CD4-positive, alpha-beta T cell treated with Interleukin-17A for 1 hour (primary cell): ENCODE data around the gene KRTCAP2.
A peak's percentile ranks its signal among the peaks of the same experiment; 100 is the strongest.

Experiments
- DNase-seq: peaks from one replicate; pipeline ENCODE4 v3.0.0-alpha.2; 2020

Gene KRTCAP2

DNA sequence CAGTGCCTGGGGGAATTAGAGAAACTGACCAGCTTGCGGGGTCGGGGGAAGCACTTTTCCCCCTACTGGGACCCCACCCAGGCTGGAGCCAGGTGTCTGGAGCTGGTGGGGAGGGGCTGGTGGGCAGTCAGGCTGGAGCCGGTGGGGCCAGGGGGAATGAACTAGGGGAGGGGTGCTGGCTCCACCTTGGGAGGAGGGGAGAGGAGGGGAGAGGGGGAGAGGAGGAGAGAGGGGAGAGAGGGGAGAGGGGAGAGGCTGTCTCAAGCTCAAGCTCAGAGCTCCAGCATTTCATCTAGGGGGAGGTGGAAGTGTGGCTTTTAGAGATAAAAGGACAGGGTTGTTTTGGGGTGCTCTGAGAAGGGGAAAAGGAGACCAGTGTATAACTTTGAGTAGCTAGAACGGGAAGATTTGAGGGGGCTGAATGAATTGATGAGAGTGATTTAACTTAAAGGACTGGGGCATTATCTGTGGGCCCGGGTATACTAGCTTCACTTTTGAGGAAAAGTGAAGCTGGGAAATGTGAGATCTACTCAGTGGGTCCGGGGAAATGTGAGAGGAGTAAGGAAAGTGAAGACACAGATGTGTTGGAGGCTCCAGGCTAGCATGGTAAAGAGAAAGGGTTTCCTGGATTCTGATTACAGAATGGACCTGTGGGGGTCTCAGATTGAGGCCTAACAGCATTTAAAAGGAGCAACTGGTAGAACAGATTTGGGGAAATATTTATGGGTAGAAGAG is 42.7 kb downstream of the KRTCAP2 start:
- no peak for DNase-seq

DNA sequence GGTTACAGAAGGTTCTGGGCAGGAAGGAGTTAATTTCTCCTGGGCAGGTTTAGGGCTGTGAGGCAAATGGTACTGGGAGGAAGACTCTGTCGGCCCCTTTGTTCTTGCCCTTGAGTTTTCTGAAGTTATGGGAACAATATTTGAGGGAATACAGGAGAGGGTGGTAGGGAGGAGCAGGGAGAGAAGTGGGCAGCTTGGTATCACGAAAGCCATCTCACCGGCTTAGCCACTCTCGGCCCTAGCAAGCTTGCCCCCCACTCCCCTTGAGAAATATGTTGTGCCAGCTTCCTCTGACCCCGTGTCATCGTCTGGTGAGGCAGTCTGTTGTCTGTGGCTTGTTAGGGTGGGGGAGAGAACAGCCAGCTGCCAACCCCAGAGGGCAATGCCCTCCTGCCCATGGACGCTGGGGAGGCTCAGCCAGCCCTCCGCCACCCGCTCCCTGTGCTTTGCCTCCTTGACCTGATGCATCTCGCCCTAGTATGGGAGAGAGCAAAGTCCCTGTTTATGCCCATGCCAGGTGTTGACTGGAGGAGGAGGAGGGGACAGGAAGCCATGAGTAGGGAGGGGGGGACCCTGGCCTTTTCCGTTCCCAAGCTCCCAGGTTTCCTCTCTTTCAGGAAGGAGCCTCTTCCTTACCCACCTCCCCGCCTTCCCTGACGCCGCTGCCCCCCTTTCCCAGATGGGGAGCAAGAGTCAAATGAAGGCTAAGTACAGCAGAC is 44.2 kb downstream of the KRTCAP2 start:
- peak; percentile 25 for DNase-seq

DNA sequence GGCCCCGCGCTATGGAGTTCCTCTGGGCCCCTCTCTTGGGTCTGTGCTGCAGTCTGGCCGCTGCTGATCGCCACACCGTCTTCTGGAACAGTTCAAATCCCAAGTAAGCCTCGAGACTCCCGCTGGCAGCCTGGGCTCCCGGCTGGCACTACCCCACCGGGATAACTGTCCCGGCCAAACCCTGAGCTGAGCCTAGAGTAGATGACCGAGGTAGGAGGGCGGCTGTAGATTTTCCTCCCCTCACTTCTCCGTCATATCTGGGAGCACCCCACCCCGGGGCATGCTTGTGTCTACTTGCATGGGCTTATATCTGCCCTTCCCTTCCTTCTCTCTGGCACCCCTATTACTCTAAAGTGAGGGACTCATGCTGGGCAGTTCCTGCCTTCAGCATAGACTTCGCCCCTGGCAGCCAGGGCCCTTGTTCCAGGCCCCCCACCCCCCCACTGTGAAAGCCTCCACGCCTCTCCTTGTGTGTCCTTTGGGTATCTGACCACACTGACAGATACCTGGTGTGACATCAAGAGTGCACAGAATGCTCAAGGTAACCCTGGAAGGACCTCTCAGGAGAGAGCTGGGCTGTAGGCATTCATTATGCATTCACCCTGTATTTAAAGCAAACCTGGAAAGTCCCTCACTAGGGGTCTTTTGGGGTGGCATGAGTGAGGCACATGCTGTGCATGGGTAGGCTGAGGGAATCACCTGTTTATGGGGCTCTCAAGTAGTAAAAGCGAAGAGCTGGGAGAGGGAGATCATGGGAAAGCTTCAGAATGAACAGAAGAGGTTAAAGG is 44.9 kb downstream of the KRTCAP2 start:
- no peak for DNase-seq

DNA sequence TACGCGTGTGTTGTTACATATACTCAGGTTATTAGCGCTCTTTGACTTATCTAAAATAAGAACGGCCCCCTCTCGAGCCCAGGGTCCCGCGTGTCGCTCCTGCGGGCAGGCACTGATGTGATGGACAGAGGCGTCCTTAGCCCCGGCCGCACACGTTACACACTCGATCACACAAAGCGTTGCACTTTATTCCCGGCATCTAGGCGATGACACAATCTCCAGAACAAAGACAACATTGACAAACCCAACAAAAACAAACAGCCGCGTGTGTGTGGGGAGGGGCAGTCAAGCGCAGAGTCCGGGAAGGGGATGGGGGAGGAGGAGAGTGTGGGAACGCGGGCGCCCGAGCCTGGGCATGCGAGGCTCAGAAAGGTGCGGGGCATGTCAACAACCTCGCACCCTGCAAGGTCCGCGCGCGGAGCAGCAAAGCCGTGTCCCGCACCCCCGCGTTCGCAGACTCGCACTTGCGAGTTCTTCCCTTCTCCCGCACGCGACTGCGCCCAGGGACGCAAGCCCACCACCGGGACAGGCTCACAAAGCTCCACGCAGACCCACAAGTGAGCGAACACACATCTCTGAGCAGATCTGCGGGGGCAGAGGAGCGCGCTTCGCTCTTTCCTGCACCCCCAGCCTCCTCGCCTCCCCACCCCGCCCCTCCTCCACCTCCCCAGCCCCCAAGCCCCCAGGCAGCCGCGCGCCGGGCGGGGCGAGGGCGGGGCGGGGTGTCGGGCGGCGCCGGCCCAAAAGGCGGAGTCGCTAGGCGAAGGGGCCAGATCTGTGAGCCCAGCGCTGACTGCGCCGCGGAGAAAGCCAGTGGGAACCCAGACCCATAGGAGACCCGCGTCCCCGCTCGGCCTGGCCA is 45.8 kb downstream of the KRTCAP2 start, which contains the start of gene EFNA1:
EFNA1 (plus strand) TSS at position 772 of the 862 bp plus-strand sequence. CDS start 102 bp downstream, outside the sequence.
- peak; percentile 47 for DNase-seq

DNA sequence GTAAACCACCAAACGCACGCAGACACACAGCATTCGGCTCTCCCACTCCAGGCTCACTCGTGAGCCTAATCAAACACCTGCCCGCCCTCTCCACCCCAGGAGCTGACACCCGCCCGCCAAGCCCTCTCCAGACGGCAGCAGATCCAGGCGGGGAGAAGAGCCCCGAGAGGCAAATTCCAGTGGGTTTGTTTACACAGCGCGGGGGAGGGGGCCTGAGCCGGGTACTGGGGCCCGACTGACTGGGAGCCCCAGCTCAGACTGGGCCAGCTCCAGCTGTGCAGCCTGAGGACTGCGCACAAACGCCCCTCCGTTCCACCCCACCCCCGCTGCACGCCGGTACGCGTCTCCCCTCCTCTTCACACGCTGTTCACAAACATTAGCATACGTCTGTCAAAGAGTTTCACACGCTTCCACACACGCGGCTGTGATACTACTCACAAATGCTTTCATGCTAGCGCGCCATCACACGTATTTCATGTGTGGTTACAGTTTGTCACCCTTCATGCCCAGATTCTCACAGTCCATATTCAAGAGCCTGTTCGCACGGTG is 46.5 kb downstream of the KRTCAP2 start:
- peak; percentile 45 for DNase-seq

DNA sequence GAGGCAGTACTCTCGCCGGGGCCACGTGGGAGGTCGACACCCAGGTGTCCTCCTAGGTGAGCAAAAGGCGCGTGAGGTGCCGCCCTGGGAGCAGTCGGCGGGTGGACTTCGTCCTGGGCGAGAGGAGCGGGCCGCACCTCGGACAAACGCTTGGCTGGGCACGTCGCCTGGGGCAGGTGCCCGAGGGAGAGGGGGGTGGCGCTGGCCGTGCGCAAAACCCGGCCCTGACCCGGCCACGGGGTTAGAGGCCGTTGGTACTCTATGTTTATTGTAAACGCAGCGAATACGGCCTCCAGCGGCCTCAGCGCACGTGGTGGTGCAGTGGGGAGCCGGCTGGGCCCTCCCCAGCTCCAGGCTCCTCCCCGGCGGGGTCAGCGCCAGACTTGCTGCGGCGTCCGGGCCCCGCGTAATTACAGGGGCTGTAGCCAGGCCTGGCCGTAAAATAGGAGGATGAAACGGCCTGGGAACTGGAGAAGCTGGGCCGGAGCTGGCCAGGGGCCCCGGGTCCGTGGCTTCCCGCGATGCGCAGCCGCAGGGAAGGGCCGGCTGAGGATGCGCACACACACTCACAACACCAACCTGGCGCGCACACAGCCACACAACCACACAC is 47.1 kb downstream of the KRTCAP2 start:
- DNase-seq: no peak

DNA sequence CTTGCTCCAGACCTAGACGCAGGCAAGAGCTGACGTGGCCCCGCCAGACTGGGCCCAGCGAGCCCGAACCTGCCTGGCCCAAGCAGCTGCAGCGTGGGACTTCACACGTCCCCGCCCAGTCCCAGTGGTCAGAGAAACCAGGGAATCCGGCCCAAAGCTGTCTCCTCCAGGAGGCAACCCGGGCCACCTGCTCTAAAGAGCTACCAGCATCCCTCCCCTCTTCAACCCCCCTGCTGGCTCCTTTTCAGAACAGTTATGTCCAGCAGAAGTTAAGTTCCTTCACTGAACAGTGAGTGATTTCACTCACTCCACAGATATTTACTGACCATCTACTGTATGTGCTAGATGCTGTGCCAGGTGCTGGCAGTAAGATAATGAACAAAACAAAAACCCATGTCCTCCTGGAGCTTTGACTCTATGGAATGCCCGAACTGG is 47.6 kb downstream of the KRTCAP2 start:
- no peak for DNase-seq

DNA sequence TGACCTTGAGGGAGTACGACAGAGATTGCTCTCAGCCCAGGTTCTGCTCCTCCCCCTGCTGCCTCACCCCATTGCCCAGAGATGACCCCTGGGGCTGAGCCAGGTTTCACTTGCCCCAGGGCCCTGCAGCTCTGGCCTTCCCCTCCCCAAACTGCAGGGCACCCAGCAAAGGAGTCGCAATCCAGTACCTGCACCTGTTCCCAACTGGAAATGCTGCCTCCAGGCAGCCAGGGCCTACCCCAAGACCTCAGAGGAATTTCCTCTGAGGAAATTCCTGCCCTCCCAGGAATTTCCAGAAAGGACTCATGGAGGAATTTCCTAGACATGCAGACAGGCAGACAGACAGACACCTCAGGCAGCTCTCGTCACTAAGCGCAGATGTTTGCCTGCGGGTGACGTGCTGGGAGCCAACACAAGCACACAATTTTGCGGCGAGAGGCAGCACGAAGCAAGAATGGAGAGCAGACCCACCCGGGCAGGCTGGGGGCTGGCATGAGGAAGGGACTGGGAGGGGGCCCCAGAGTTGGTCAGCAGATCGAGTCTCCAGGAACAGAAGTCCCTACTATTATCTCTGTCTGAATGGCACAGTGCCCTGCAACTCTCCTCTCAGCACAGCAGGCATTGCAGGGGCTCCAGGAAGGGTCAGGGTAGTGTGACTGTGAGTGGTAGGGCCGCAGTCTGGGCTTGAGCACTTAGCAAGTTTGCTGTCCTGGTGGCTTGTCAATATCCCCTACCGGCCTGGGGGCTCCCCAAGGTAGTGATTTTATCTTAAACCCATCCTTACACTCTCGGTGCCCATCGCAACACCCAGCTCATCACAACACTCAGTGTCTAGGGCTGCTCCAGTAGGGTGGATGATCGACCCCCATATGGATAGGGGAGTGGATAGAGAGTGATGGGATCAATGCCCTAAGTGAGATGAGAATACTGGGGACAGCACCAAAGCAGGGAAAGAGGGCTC is 48.3 kb downstream of the KRTCAP2 start:
- DNase-seq: no peak

DNA sequence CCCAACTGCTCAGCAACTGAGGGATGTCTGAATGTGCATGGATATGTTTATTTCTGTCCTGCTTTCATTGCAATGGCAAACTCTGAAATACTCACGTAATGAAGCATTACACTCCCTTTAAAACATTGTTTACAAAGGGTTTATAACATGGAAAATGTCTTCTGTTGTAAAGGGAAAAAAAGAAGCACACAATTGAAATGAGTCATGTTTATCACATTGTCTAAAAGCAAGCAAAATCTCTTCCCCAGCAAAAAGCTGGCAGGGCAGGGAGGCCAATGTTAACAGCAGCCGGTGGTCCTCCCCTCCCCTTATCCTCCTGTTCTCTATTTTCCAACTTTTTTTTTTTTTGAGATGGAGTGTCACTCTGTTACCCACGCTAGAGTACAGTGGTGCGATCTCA is 49.3 kb downstream of the KRTCAP2 start:
- DNase-seq: no peak

DNA sequence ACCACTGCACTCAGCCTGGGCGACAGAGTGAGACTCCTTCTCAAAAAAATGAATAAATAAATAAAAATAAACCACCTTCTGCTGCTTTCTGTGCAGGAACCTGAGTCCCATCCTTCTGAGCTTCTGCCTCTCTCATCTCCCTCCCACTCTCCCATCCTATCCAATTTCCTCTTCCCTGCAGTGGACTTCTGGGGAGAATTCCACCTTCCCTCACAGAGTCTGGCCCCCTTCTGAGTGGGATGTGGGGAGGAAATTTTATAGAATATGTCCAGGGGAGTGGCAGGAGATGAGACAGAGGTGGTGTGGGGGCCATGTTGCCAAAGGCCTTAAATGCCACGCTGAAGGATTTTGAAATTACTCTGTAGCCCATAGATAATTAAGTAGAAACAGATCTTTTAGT is 50.8 kb downstream of the KRTCAP2 start:
- DNase-seq: no peak

DNA sequence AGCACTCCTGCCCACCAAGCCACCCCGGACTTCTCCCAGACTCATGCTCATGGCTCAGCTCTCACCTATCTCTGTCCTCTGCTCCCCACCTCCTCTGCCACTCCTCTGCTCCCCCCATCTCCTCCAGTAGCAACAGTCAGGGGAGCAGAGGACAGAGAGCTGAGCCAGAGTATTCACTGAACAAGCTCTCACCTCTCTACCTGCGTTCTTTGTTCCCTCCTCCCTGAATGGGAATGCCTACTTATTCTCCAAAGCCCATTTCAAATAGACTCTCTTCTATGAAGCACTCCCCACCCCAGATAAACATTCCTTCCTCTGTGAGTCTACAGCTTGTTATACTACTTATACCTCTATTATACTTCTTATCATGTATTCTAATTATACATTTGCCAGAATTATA is 51.9 kb downstream of the KRTCAP2 start:
- no peak for DNase-seq

DNA sequence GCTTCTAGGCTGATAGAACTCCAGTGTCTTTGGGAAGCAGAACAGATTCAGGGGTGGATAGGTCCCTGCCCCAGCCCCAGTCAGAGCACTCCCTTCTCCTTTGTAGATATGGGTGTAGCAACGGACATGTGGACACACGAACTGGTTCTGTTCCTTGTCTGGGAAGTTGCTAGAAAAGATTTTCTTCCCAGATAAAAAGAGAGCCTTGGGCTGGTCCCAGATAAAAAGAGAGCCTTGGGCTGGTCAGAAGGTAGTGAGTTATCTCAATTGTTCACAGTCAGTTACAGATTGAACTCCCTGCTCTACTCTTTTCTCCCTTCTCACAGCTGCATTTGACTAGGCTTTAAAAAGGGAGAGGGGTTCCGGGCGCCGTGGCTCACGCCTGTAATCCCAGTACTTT is 52.9 kb downstream of the KRTCAP2 start:
- DNase-seq: no peak
